T-helper 1 cell treated with Interleukin-12 subunit alpha and Interleukin-12 subunit beta and Interleukin-4 antibody, amounts not matched to agents 30 μg/mL and 1 μg/mL, for 36 hours (primary cell): ENCODE results near the gene CD300LF.

ENCODE experiments used
- H3K27ac Mint-ChIP-seq: one replicate; pipeline ENCODE4 v1.8.0; 2021; ENCODE audit warnings: mild to moderate bottlenecking, mixed read lengths
- H3K27me3 Mint-ChIP-seq: one replicate; pipeline ENCODE4 v1.8.0; 2021; ENCODE audit warnings: low read depth, mixed read lengths
- H3K36me3 Mint-ChIP-seq: one replicate; pipeline ENCODE4 v1.8.0; 2021; ENCODE audit warnings: low read depth, mixed read lengths
- H3K4me1 Mint-ChIP-seq: one replicate; pipeline ENCODE4 v1.8.0; 2021; ENCODE audit warnings: low read depth, mixed read lengths
- H3K4me3 Mint-ChIP-seq: one replicate; pipeline ENCODE4 v1.8.0; 2021; ENCODE audit warnings: mild to moderate bottlenecking, moderate library complexity, mixed read lengths
- H3K9me3 Mint-ChIP-seq: one replicate; pipeline ENCODE4 v1.8.0; 2021; ENCODE audit warnings: mixed read lengths

The CD300LF gene

GRCh38 chr17:74699236-74699635 is 13.5 kb downstream of the CD300LF start:
- Mint-ChIP-seq H3K27me3 (peaks cover 28% of the 10 kb centered on the region), H3K4me3 (no peak overlapping the region), H3K4me1 (peaks cover 1% of the 10 kb centered on the region), H3K9me3 (peaks cover 3% of the 10 kb centered on the region), H3K27ac (no peak overlapping the region), H3K36me3 (no peaks in the 10 kb centered on the region)

- Mint-ChIP-seq H3K4me1 (peaks cover 1% of the 10 kb centered on the region), H3K36me3 (no peaks in the 10 kb centered on the region), H3K9me3 (peaks cover 4% of the 10 kb centered on the region), H3K27me3 (peaks cover 35% of the 10 kb centered on the region), H3K27ac (no peak overlapping the region), H3K4me3 (no peak overlapping the region)
These were observed 14.7 kb downstream of the CD300LF start for GRCh38 chr17:74698069-74698468.

GRCh38 chr17:74697515-74697914 is 15.2 kb downstream of the CD300LF start:
- Mint-ChIP-seq H3K4me1 (peaks cover 1% of the 10 kb centered on the region), H3K9me3 (peaks cover 6% of the 10 kb centered on the region), H3K27me3 (peaks cover 35% of the 10 kb centered on the region), H3K36me3 (no peaks in the 10 kb centered on the region), H3K27ac (no peak overlapping the region), H3K4me3 (no peak overlapping the region)

GRCh38 chr17:74695629-74696028 is 17.1 kb downstream of the CD300LF start:
- Mint-ChIP-seq H3K4me3 (no peak overlapping the region), H3K27ac (no peak overlapping the region), H3K36me3 (no peaks in the 10 kb centered on the region), H3K27me3 (peaks cover 35% of the 10 kb centered on the region), H3K9me3 (peaks cover 6% of the 10 kb centered on the region), H3K4me1 (peaks cover 3% of the 10 kb centered on the region)

GRCh38 chr17:74694081-74694480 is 18.6 kb downstream of the CD300LF start:
- Mint-ChIP-seq H3K9me3 (peaks cover 6% of the 10 kb centered on the region), H3K4me3 (no peak overlapping the region), H3K36me3 (no peaks in the 10 kb centered on the region), H3K27me3 (peaks cover 35% of the 10 kb centered on the region), H3K27ac (no peak overlapping the region), H3K4me1 (peaks cover 13% of the 10 kb centered on the region)

- Mint-ChIP-seq H3K4me3 (no peak overlapping the region), H3K36me3 (no peaks in the 10 kb centered on the region), H3K27ac (no peak overlapping the region), H3K27me3 (peaks cover 23% of the 10 kb centered on the region), H3K9me3 (peaks cover 6% of the 10 kb centered on the region), H3K4me1 (peaks cover 19% of the 10 kb centered on the region)
These were observed 21.6 kb downstream of the CD300LF start for GRCh38 chr17:74691151-74691550.

- no peak overlapping the region for H3K27ac Mint-ChIP-seq
- peaks cover 25% of the 10 kb centered on the region for H3K27me3 Mint-ChIP-seq
- H3K4me1 Mint-ChIP-seq, result peaks cover 19% of the 10 kb centered on the region
- peaks cover 6% of the 10 kb centered on the region for H3K9me3 Mint-ChIP-seq
- H3K4me3 Mint-ChIP-seq, result no peak overlapping the region
- no peaks in the 10 kb centered on the region for H3K36me3 Mint-ChIP-seq
These were observed 22.3 kb downstream of the CD300LF start for GRCh38 chr17:74690409-74690825.

- no peak overlapping the region for H3K27ac Mint-ChIP-seq
- H3K36me3 Mint-ChIP-seq, result no peaks in the 10 kb centered on the region
- H3K4me3 Mint-ChIP-seq, result no peak overlapping the region
- H3K27me3 Mint-ChIP-seq, result peaks cover 24% of the 10 kb centered on the region
- peaks cover 2% of the 10 kb centered on the region for H3K9me3 Mint-ChIP-seq
- peaks cover 19% of the 10 kb centered on the region for H3K4me1 Mint-ChIP-seq
These were observed 24.8 kb downstream of the CD300LF start for GRCh38 chr17:74687886-74688285.

GRCh38 chr17:74686761-74687160 is 26.0 kb downstream of the CD300LF start:
- H3K27me3 Mint-ChIP-seq, result peaks cover 21% of the 10 kb centered on the region
- no peaks in the 10 kb centered on the region for H3K9me3 Mint-ChIP-seq
- H3K36me3 Mint-ChIP-seq, result no peaks in the 10 kb centered on the region
- H3K4me1 Mint-ChIP-seq, result peaks cover 19% of the 10 kb centered on the region
- no peak overlapping the region for H3K4me3 Mint-ChIP-seq
- H3K27ac Mint-ChIP-seq, result no peak overlapping the region

- peaks cover 40% of the 10 kb centered on the region for H3K27me3 Mint-ChIP-seq
- no peaks in the 10 kb centered on the region for H3K36me3 Mint-ChIP-seq
- H3K4me1 Mint-ChIP-seq, result peaks cover 10% of the 10 kb centered on the region
- H3K9me3 Mint-ChIP-seq, result no peaks in the 10 kb centered on the region
- H3K4me3 Mint-ChIP-seq, result no peak overlapping the region
- H3K27ac Mint-ChIP-seq, result no peak overlapping the region
These were observed 30.1 kb downstream of the CD300LF start for GRCh38 chr17:74682471-74683190.

GRCh38 chr17:74682028-74682427 is 30.7 kb downstream of the CD300LF start:
- no peaks in the 10 kb centered on the region for H3K9me3 Mint-ChIP-seq
- H3K27me3 Mint-ChIP-seq, result peaks cover 45% of the 10 kb centered on the region
- H3K4me3 Mint-ChIP-seq, result no peak overlapping the region
- peaks cover 16% of the 10 kb centered on the region for H3K4me1 Mint-ChIP-seq
- H3K27ac Mint-ChIP-seq, result no peak overlapping the region
- H3K36me3 Mint-ChIP-seq, result no peaks in the 10 kb centered on the region

GRCh38 chr17:74680941-74681340 is 31.8 kb downstream of the CD300LF start:
- Mint-ChIP-seq H3K36me3 (no peaks in the 10 kb centered on the region), H3K4me3 (no peak overlapping the region), H3K27me3 (peaks cover 43% of the 10 kb centered on the region), H3K27ac (no peak overlapping the region), H3K9me3 (no peaks in the 10 kb centered on the region), H3K4me1 (peaks cover 16% of the 10 kb centered on the region)

- H3K4me1 Mint-ChIP-seq, result peaks cover 16% of the 10 kb centered on the region
- peaks cover 40% of the 10 kb centered on the region for H3K27me3 Mint-ChIP-seq
- H3K9me3 Mint-ChIP-seq, result no peaks in the 10 kb centered on the region
- no peaks in the 10 kb centered on the region for H3K36me3 Mint-ChIP-seq
- H3K27ac Mint-ChIP-seq, result no peak overlapping the region
- no peak overlapping the region for H3K4me3 Mint-ChIP-seq
These were observed 32.5 kb downstream of the CD300LF start for GRCh38 chr17:74680213-74680612.

- no peak overlapping the region for H3K27ac Mint-ChIP-seq
- H3K27me3 Mint-ChIP-seq, result peaks cover 45% of the 10 kb centered on the region
- H3K9me3 Mint-ChIP-seq, result no peaks in the 10 kb centered on the region
- no peak overlapping the region for H3K4me3 Mint-ChIP-seq
- H3K4me1 Mint-ChIP-seq, result peaks cover 16% of the 10 kb centered on the region
- no peaks in the 10 kb centered on the region for H3K36me3 Mint-ChIP-seq
These were observed 33.3 kb downstream of the CD300LF start for GRCh38 chr17:74679374-74679773.

- H3K36me3 Mint-ChIP-seq, result no peaks in the 10 kb centered on the region
- no peak overlapping the region for H3K4me3 Mint-ChIP-seq
- no peak overlapping the region for H3K27ac Mint-ChIP-seq
- H3K27me3 Mint-ChIP-seq, result peaks cover 45% of the 10 kb centered on the region
- peaks cover 16% of the 10 kb centered on the region for H3K4me1 Mint-ChIP-seq
- no peaks in the 10 kb centered on the region for H3K9me3 Mint-ChIP-seq
These were observed 34.2 kb downstream of the CD300LF start for GRCh38 chr17:74678541-74678940.
